Measurements from ENCODE around the gene DNMT3L.
"Not testable (repeated sequence)": the region's sequence is repeated elsewhere in the genome, so short reads cannot be mapped to it uniquely, and the experiment has no call there.

DNMT3L gene

DNA sequence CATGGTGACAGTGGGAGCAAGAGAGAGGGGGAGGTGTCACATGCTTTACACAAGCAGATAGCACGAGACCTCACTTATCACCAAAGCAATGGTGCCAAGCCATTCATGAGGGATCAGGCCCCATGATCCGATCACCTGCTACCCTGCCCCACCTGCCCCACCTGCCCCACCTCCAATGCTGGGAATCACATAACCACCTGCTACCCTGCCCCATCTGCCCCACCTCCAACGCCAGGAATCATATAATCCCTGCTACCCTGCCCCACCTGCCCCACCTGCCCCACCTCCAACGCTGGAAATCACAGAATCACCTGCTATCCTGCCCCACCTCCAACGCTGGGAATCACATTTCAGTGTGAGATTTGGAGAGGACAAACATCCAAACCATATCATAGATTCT lies 13.3 kb upstream of the DNMT3L start:
- DNase-seq, result no peak

GRCh38 chr21:44273046-44273445 lies 11.3 kb upstream of the DNMT3L start:
- no peak for DNase-seq

- DNase-seq, result no peak
Measured at GRCh38 chr21:44272284-44272858, 10.7 kb upstream of the DNMT3L start.

GRCh38 chr21:44271558-44272283 lies 10.0 kb upstream of the DNMT3L start:
- DNase-seq, result no peak

- DNase-seq, result no peak
Measured at GRCh38 chr21:44269090-44269489, 7.4 kb upstream of the DNMT3L start.

- DNase-seq, result no peak
Measured at GRCh38 chr21:44267655-44268142, 6.0 kb upstream of the DNMT3L start.

- DNase-seq, result no peak
Measured at GRCh38 chr21:44265734-44266270, 4.1 kb upstream of the DNMT3L start.

DNA sequence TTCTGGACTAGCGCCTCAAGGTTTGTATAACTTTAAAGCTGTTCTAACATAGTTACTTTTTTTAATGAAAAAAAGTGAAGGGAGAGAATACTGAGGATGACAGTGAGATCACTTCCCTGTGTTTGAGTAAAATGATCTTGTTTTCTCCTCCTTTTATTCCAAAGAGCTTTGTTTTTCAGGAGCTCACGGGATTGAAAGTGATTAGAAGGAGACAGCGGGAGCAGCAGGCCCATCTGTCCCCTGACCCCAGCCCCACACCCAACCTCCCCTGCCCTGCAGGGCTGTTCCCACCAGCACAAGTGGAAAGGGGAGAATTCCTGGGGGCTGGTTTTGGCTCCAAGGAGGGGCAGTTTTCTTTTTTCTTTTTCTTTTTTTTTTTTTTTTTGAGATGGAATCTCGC lies 2.1 kb upstream of the DNMT3L start:
- no peak for DNase-seq

GRCh38 chr21:44263221-44263760 lies 1.6 kb upstream of the DNMT3L start:
- DNase-seq, result no peak

DNA sequence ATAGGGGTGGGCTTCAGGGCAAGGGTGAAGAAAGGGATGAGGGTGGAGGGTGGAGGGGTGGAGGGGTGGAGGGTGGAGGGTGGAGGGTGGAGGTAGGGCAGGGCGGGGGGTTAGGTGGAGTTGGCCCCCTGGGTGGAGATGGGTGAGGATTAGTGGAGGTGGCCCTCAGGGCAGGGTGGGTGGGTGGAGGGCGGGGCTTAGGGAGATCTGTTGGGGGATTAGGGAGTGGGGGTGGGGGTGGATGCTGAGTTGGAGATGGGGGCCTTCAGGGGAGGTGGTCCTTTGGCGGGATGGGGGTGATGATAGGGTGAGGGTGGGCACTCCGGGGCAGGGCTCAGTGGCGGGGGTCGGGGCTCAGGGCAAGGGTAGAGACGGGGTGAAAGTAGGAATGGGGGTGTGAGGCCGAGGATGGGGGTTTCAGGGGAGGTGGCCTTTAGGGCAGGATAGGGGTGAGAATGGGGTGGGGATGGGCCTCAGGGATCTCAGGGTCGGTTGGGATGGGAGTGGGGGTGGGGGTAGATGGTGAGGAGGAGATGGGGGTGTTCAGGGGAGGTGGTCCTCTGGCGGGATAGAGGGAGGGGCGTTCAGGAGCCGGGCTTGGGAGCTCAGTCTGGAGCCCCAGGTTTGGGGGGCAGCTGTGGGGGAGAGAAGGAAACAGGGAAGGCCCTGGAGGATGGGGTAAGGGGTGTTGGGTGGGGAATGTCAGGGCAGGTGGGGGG lies 800 bp upstream of the DNMT3L start:
- DNase-seq, result no peak

- no peak for DNase-seq
Measured at GRCh38 chr21:44260791-44261631, 686 bp downstream of the DNMT3L start.

DNA sequence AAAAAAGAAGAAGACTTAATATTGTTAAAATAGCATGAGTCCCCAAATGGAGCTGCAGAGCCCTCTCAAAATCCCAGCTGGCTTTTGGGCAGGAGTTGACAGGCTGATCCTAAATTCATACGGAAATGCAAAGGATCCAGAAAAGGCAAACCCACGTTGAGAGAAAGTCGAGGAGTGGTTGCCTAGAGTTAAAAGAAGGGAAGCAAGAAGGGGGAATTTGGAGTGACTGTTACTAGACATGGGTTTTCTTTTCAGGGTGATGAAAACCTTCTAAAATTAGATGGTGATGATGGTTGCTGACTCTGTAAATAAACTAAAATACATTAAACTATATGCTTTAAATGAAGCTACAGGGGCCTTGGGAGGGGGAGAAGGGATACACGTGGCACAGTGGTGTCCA lies 1.6 kb downstream of the DNMT3L start:
- DNase-seq, result no peak

DNA sequence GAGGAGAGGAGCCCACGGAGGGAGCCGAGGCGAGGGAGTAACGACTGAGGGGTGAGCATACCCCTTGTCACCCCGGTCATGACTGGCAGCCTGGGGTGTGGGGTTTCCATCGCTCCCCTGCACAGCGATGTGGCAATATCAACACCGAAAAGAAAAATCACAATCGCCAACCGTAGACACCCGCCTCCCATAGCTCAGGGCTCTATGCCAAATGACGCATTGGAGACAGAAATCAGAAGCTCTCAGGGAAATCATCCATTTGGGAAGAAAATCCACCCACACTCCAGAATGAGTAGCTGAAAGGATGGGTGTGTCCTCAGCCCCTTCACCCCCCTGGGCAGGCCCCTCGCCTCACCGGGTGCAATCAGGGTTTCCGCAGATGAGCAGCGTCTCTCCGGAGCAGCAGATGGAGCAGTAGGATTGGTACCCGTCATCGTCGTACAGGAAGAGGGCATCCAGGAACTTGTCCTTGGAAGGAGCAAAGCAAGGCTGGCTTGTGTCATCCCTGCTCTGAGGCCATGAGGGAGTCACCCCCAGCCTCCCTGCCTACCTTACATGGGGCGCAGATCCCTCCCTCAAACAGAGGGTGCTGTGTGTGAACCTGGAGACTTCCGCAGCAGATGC lies 2.5 kb downstream of the DNMT3L start:
- no peak for DNase-seq

DNA sequence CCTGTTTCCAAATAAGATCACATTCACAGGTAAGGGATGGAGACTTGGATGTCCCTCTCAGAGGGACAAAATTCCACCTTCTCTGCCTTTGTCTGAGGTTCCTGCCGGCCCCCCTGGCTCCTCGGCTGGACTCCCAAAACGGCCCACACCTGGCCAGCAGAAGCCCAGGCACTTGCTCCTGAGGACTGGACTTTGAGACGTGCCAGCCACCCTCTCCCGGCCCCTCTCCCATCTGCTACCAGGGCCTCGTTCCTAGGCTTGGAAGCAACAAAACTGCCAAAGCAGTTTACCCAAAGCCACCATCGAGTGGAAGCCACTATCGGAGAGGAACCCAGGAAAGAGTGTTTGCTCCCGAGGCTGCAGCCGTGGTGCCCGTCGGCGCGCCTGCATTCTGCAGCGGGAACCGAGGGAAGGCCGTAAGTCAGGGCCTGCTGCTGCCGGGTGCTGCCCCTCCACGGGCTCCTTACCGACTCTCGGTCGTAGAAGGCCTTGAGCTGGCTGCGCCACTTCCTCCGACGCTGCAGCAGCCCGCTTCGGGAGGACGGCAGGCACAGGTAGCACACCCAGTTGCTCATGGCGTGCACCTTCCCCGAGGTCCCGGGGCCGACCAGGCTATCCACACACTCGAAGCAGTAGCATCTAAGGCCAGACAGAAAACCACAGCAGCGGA lies 3.5 kb downstream of the DNMT3L start:
- no peak for DNase-seq

DNA sequence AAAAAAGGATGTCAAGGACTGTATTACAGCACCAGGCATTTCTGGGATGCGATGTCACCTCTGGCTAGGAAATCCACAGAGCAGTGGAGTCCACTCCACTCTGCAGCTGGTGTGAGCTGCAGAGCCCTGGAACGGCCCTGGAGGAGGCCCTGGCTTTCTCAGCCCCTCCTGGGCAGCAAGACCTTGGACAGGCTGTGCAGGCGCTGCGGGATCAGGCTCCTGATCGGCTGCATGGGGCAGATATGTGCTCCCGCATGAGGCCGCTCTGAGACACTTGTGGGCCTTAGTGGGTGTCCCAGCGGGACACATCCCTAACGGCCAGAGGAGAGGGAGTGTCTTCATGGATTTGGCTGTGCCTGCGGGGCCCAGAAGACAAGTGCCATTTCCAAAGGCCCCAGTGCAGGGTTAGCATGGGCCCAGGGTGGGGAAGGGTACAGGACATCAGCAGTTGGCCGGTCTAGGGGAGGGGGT lies 6.2 kb downstream of the DNMT3L start:
- no peak for DNase-seq

GRCh38 chr21:44253832-44254710 lies 7.6 kb downstream of the DNMT3L start:
- DNase-seq, result no peak

- DNase-seq, result not testable (repeated sequence)
Measured at GRCh38 chr21:44249204-44250037, 12.3 kb downstream of the DNMT3L start.

DNA sequence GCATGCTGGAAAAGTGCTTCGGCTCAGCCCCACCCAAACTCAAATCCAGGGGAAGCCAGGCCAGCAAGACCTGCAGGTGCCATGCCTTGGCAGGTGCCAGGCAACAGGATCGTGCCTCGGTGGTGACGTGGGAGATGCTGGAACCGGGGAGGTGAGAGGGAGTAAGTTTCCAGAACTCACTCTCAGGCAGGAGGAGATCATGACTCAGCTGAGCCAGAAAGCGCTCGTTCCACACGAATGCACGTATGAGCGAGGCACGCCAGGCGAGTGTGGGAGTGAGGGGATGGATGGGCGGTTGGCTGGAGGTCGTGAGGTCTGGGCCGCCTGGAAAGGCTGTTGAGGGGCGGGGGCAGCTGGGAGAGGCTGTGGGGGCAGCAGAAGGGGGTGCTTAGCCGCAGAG lies 13.8 kb downstream of the DNMT3L start:
- DNase-seq, result not testable (repeated sequence)

DNA sequence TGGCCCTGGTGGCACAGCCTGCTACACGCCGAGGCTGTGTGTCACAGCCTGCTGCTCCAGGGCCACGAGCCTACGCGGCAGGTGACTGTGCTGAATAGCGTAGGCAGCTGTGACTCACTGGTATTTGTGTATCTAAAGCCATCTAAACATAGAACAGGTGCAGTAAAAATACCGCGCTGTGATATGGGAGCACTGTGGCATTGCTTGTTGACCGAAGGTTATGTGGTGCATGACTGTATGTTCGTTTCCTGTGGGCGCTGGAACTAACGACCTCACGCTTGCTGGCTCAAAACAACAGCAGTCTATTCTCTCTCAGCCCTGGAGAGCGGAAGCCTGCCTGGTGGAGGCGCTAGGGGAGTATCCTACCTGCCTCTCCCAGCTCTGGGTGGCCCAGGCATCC lies 17.7 kb downstream of the DNMT3L start:
- not testable (repeated sequence) for DNase-seq

All from DMS79 treated with DMSO at 0.1 percent for 48 hours (cell line).